H9 (cell line): ENCODE results near the gene CCND2. TPM values are rescaled to one million over a fixed set of nuclear protein-coding genes. Genes with fewer than 3 reads are reported as not detected.

Source experiments
- DNase-seq: peaks from one replicate; pipeline ENCODE4 v3.0.0-alpha.2; 2017
- H2AFZ ChIP-seq: one replicate; pipeline ENCODE4 v1.6.1; 2013; ENCODE audit warnings: mild to moderate bottlenecking, low read length, control low read depth, moderate library complexity
- H2AK5ac ChIP-seq: 2 replicates; pipeline ENCODE4 v1.6.1; 2013; ENCODE audit warnings: low read length, control low read depth, mixed read lengths; ENCODE audit not compliant: insufficient read length
- H2BK120ac ChIP-seq: one replicate; pipeline ENCODE4 v1.6.1; 2013; ENCODE audit warnings: low read depth, mild to moderate bottlenecking, low read length, control low read depth, inconsistent platforms; ENCODE audit not compliant: poor library complexity, severe bottlenecking
- H2BK12ac ChIP-seq: 2 replicates; pipeline ENCODE4 v1.6.1; 2013; ENCODE audit warnings: low read length, control low read depth, mixed read lengths, low read depth; ENCODE audit not compliant: insufficient read length
- H2BK15ac ChIP-seq: 2 replicates; pipeline ENCODE4 v1.6.1; 2013; ENCODE audit warnings: low read depth, low read length, control low read depth
- H2BK20ac ChIP-seq: one replicate; pipeline ENCODE4 v1.6.1; 2013; ENCODE audit warnings: low read depth, mild to moderate bottlenecking, low read length, control low read depth, inconsistent platforms; ENCODE audit not compliant: poor library complexity, severe bottlenecking
- H2BK5ac ChIP-seq: 2 replicates; pipeline ENCODE4 v1.6.1; 2013; ENCODE audit warnings: low read length, control low read depth, mixed read lengths; ENCODE audit not compliant: insufficient read length
- H3K14ac ChIP-seq: 2 replicates; pipeline ENCODE4 v1.6.1; 2013; ENCODE audit warnings: low read length, control low read depth; ENCODE audit not compliant: insufficient read depth
- H3K18ac ChIP-seq: 2 replicates; pipeline ENCODE4 v1.6.1; 2013; ENCODE audit warnings: low read depth, mild to moderate bottlenecking, mixed read lengths, low read length, control low read depth; ENCODE audit not compliant: insufficient read length
- H3K23ac ChIP-seq: 2 replicates; pipeline ENCODE4 v1.6.1; 2013; ENCODE audit warnings: low read length, control low read depth, mixed read lengths, low read depth; ENCODE audit not compliant: insufficient read length
- H3K23me2 ChIP-seq: 2 replicates; pipeline ENCODE4 v1.6.1; 2013; ENCODE audit warnings: low read depth, mild to moderate bottlenecking, mixed read lengths, low read length, control low read depth; ENCODE audit not compliant: insufficient read length, poor library complexity, severe bottlenecking
- H3K27ac ChIP-seq: 2 replicates; pipeline ENCODE4 v1.5.1; 2013; ENCODE audit warnings: low read length, control low read depth, mixed read lengths, low read depth; ENCODE audit not compliant: insufficient read length
- H3K27me3 ChIP-seq: 2 replicates; pipeline ENCODE4 v1.6.1; 2013; ENCODE audit warnings: low read length, control low read depth, inconsistent platforms; ENCODE audit not compliant: insufficient read depth
- H3K4ac ChIP-seq: 2 replicates; pipeline ENCODE4 v1.6.1; 2013; ENCODE audit warnings: low read depth, mild to moderate bottlenecking, control low read depth, inconsistent platforms, low read length, moderate library complexity
- H3K4me1 ChIP-seq: 2 replicates; pipeline ENCODE4 v1.6.1; 2013; ENCODE audit warnings: low read length, control low read depth, inconsistent platforms; ENCODE audit not compliant: insufficient read depth
- H3K4me2 ChIP-seq: 2 replicates; pipeline ENCODE4 v1.6.1; 2013; ENCODE audit warnings: low read length, control low read depth, mixed read lengths; ENCODE audit not compliant: insufficient read length, insufficient read depth
- H3K56ac ChIP-seq: 2 replicates; pipeline ENCODE4 v1.6.1; 2013; ENCODE audit warnings: low read depth, mild to moderate bottlenecking, mixed read lengths, low read length, control low read depth; ENCODE audit not compliant: insufficient read length
- H3K79me1 ChIP-seq: 2 replicates; pipeline ENCODE4 v1.6.1; 2013; ENCODE audit warnings: low read depth, mild to moderate bottlenecking, moderate library complexity, low read length, control low read depth, inconsistent platforms; ENCODE audit not compliant: insufficient read depth, poor library complexity, severe bottlenecking
- H3K79me2 ChIP-seq: 2 replicates; pipeline ENCODE4 v1.6.1; 2013; ENCODE audit warnings: low read length, control low read depth, inconsistent platforms; ENCODE audit not compliant: insufficient read depth
- H3K9ac ChIP-seq: 2 replicates; pipeline ENCODE4 v1.6.1; 2013; ENCODE audit warnings: low read length, control low read depth, mixed read lengths; ENCODE audit not compliant: insufficient read length; ENCODE audit errors: extremely low read depth
- H3K9me3 ChIP-seq: one replicate; pipeline ENCODE4 v1.6.1; 2013; ENCODE audit warnings: low read depth, low read length, inconsistent platforms; ENCODE audit not compliant: control insufficient read depth
- H3T11ph ChIP-seq: one replicate; pipeline ENCODE4 v1.6.1; 2013; ENCODE audit warnings: mild to moderate bottlenecking, low read length, control low read depth, inconsistent platforms
- H4K20me1 ChIP-seq: one replicate; pipeline ENCODE4 v1.6.1; 2013; ENCODE audit not compliant: control insufficient read depth, insufficient read length, insufficient read depth
- H4K5ac ChIP-seq: 2 replicates; pipeline ENCODE4 v1.6.1; 2013; ENCODE audit warnings: low read depth, mild to moderate bottlenecking, mixed read lengths, low read length, control low read depth; ENCODE audit not compliant: insufficient read length
- H4K8ac ChIP-seq: replicated peaks from 2 replicates; pipeline ENCODE4 v1.6.1; 2013; ENCODE audit warnings: low read length, control low read depth, mixed read lengths, low read depth; ENCODE audit not compliant: insufficient read length
- H4K91ac ChIP-seq: 2 replicates; pipeline ENCODE4 v1.6.1; 2013; ENCODE audit warnings: low read depth, mild to moderate bottlenecking, moderate library complexity, mixed read lengths, low read length, control low read depth; ENCODE audit not compliant: insufficient read length
- H3K27ac Mint-ChIP-seq, 3 experiments: 2 replicates in 2 of 3; 3 replicates in 1 of 3; pipeline ENCODE4 v1.8.0; 2020 to 2021; ENCODE audit warnings: mixed read lengths in 3 of 3, mild to moderate bottlenecking in 1 of 3, moderate library complexity in 1 of 3
- H3K27me3 Mint-ChIP-seq: 2 replicates; pipeline ENCODE4 v1.8.0; 2021; ENCODE audit warnings: low read depth, mild to moderate bottlenecking, moderate library complexity, mixed read lengths
- H3K36me3 Mint-ChIP-seq, 3 experiments: 2 replicates in 2 of 3; 3 replicates in 1 of 3; pipeline ENCODE4 v1.8.0; 2020 to 2021; ENCODE audit warnings: low read depth in 3 of 3, mixed read lengths in 3 of 3; ENCODE audit not compliant: insufficient read depth in 1 of 3
- H3K4me1 Mint-ChIP-seq, 2 experiments: 2 replicates each; pipeline ENCODE4 v1.8.0; 2020; ENCODE audit warnings: mixed read lengths in 2 of 2
- H3K4me3 Mint-ChIP-seq, 2 experiments: 2 replicates in 1 of 2; 3 replicates in 1 of 2; pipeline ENCODE4 v1.8.0; 2020 to 2021; ENCODE audit warnings: mild to moderate bottlenecking in 2 of 2, mixed read lengths in 2 of 2, moderate library complexity in 1 of 2
- H3K9me3 Mint-ChIP-seq, 2 experiments: 2 replicates in 1 of 2; 3 replicates in 1 of 2; pipeline ENCODE4 v1.8.0; 2020; ENCODE audit warnings: mild to moderate bottlenecking in 2 of 2, mixed read lengths in 2 of 2, moderate library complexity in 1 of 2
- WGBS: extraction: QIAGEN DNeasy Blood & Tissue Kit; methylation state at CpG from one replicate; pipeline ENCODE4 v1.1.7; 2013; ENCODE audit warnings: missing lambda C conversion rate, low lambda C conversion rate, mixed read lengths; ENCODE audit not compliant: insufficient read length; ENCODE audit errors: extremely low coverage; 5-methylcytosine and 5-hydroxymethylcytosine counted together
- total RNA-seq: library from RNA; stranded (reverse); gene quantifications from 2 replicates; pipeline ENCODE4 v1.2.1, GENCODE V29; 2021
- TF ChIP-seq, protein P1 (sequence below): fragments of 200-600 bp; sonication (generic); conservative IDR thresholded peaks from 3 replicates; pipeline ENCODE4 v1.8.0; 2021; ENCODE audit warnings: antibody characterized with exemption, mild to moderate bottlenecking

The CCND2 gene
- total RNA-seq, 1 experiment from 2014 or later = 104 TPM

DNA sequence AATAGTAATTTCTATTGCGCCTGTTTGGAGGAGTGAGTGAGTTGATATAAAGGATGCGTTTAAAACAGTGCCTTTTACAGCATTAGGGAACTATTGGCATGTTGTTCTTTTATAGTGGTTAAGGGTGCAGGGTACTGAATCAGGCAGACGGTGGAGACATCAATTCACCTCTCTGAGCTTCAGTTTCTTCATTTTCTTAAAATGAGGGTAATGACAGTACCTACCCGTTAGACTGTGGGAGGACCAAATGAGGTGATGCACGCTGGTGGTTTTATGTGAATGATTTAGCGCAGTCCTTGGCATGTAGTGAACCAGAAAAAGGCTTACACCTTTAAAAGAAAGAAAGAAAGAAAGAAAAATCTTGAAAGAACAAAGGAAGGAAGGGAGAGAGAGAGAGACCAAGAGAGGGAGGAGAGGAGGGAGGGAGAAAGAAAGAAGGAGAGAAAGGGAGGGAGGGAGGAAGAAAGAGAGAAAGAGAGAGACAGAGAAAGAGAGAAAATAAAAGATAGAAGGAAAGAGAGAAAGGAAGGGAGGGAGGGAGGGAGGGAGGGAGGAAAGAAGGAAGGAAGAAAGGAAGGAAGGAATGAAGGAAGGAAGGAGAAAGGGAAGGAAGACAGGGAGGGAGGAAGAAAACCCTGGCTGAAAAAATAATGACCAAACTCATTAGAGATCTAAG is 22.2 kb upstream of the CCND2 start:
- no peaks in the 10 kb centered on the region for H3K9me3 ChIP-seq
- H2BK5ac ChIP-seq = no peak overlapping the region
- no peak overlapping the region for H3K9ac ChIP-seq
- no peak overlapping the region for H3K56ac ChIP-seq
- no peak overlapping the region for H4K8ac ChIP-seq
- no peak overlapping the region for H2BK12ac ChIP-seq
- no peak overlapping the region for H3K14ac ChIP-seq
- H3T11ph ChIP-seq = no peak overlapping the region
- no peak overlapping the region for H3K4ac ChIP-seq
- DNase-seq = no peak
- no peak overlapping the region for H3K27ac Mint-ChIP-seq
- no peak overlapping the region for H4K91ac ChIP-seq
- no peak overlapping the region for H2BK20ac ChIP-seq
- H4K20me1 ChIP-seq = no peaks in the 10 kb centered on the region
- no peaks in the 10 kb centered on the region for H3K4me1 ChIP-seq
- H2BK15ac ChIP-seq = no peak overlapping the region
- H3K27ac ChIP-seq = no peak overlapping the region
- H3K18ac ChIP-seq = no peak overlapping the region
- H3K9me3 Mint-ChIP-seq = no peaks in the 10 kb centered on the region; a peak in 1 of 5 replicates
- no peaks in the 10 kb centered on the region for H3K79me2 ChIP-seq
- no peaks in the 10 kb centered on the region for H3K23me2 ChIP-seq
- H3K36me3 Mint-ChIP-seq = no peaks in the 10 kb centered on the region
- WGBS = no CpG with 5 or more reads among the region's 6 CpGs
- H4K5ac ChIP-seq = no peak overlapping the region
- no peak overlapping the region for H3K23ac ChIP-seq
- H2BK120ac ChIP-seq = no peak overlapping the region
- TF ChIP-seq, protein P1, sequence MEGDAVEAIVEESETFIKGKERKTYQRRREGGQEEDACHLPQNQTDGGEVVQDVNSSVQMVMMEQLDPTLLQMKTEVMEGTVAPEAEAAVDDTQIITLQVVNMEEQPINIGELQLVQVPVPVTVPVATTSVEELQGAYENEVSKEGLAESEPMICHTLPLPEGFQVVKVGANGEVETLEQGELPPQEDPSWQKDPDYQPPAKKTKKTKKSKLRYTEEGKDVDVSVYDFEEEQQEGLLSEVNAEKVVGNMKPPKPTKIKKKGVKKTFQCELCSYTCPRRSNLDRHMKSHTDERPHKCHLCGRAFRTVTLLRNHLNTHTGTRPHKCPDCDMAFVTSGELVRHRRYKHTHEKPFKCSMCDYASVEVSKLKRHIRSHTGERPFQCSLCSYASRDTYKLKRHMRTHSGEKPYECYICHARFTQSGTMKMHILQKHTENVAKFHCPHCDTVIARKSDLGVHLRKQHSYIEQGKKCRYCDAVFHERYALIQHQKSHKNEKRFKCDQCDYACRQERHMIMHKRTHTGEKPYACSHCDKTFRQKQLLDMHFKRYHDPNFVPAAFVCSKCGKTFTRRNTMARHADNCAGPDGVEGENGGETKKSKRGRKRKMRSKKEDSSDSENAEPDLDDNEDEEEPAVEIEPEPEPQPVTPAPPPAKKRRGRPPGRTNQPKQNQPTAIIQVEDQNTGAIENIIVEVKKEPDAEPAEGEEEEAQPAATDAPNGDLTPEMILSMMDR = no peak
- no peaks in the 10 kb centered on the region for H3K79me1 ChIP-seq
- no peak overlapping the region for H3K4me3 Mint-ChIP-seq
- peaks cover 15 to 23% of the 10 kb centered on the region in 2 experiments for H3K4me1 Mint-ChIP-seq
- H3K4me2 ChIP-seq = no peak overlapping the region
- no peaks in the 10 kb centered on the region for H3K27me3 ChIP-seq
- H2AK5ac ChIP-seq = no peak overlapping the region
- H3K27me3 Mint-ChIP-seq = peaks cover 14% of the 10 kb centered on the region
- H2AFZ ChIP-seq = no peak overlapping the region
